ENCODE measurements around the gene SPATA31D3.

- TF ChIP-seq CTCF (IDR thresholded peaks at IDR 0.05; ENCODE audit: low read depth, low read length) = no peak
- no peak for TF ChIP-seq EZH2phosphoT487 (IDR thresholded peaks at IDR 0.05; ENCODE audit: low read depth)
These were observed 38.6 kb downstream of the SPATA31D3 start for GRCh38 chr9:81981883-81982282.

All from OCI-LY3 (cell line).